Parathyroid adenoma (tissue), 2 donors: Measurements from ENCODE around the gene SYT2.

Experiments
- H2AFZ ChIP-seq: fragments of 300-600 bp; sonication (generic); one replicate; pipeline ENCODE4 v1.7.0; 2017; ENCODE audit warnings: antibody characterized with exemption, mild to moderate bottlenecking
- H3K27ac ChIP-seq: fragments of 300-600 bp; sonication (generic); one replicate; pipeline ENCODE4 v1.7.0; 2017
- H3K27me3 ChIP-seq: fragments of 300-600 bp; sonication (generic); one replicate; pipeline ENCODE4 v1.7.0; 2017; ENCODE audit warnings: low read length; ENCODE audit not compliant: control insufficient read depth, insufficient read depth
- H3K36me3 ChIP-seq: fragments of 300-600 bp; sonication (generic); one replicate; pipeline ENCODE4 v1.7.0; 2017; ENCODE audit warnings: low read length; ENCODE audit not compliant: control insufficient read depth, insufficient read depth
- H3K4me1 ChIP-seq: fragments of 300-600 bp; sonication (generic); one replicate; pipeline ENCODE4 v1.7.0; 2017; ENCODE audit warnings: control low read depth
- H3K4me2 ChIP-seq: fragments of 300-600 bp; sonication (generic); one replicate; pipeline ENCODE4 v1.7.0; 2017; ENCODE audit warnings: low read length
- H3K4me3 ChIP-seq: fragments of 300-600 bp; sonication (generic); one replicate; pipeline ENCODE4 v1.7.0; 2017; ENCODE audit warnings: low read depth, low read length
- H3K79me2 ChIP-seq: fragments of 300-600 bp; sonication (generic); one replicate; pipeline ENCODE4 v1.7.0; 2017; ENCODE audit warnings: control low read depth
- H3K9ac ChIP-seq: fragments of 300-600 bp; sonication (generic); one replicate; pipeline ENCODE4 v1.7.0; 2017; ENCODE audit warnings: mild to moderate bottlenecking
- H3K9me3 ChIP-seq: fragments of 300-600 bp; sonication (generic); one replicate; pipeline ENCODE4 v1.7.0; 2017; ENCODE audit warnings: low read length; ENCODE audit not compliant: control insufficient read depth
- TF ChIP-seq, protein P1 (sequence below): fragments of 300-600 bp; sonication (generic); IDR thresholded peaks from one replicate; pipeline ENCODE4 v1.7.0; 2017; ENCODE audit warnings: antibody characterized with exemption, mild to moderate bottlenecking
- donor health status: primary hyperparathyroidism.

Gene SYT2

DNA sequence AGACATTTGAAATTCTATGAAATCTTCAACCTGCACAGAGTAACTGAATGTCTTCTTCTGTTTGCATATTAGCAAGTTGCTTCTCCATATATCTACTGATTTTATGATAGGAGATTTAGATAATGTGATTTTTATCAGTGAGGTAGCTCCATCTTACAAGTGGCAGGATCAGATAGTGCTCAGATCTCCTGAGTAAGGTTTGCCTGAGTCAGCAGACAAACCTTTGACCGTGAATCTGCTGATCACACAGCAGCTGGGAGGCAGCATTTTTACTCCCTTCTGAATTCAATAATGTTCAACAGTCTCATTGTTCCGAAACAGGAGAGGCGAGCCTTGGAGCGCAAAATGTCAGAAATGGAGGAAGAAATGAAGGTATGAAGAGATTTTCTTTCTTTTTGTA lies 141.4 kb downstream of the SYT2 start:
- Histone ChIP-seq H3K4me2 (peak overlapping the region; percentile 34), H3K4me3 (peak overlapping the region; percentile 39), H3K9me3 (no peaks in the 10 kb centered on the region), H3K27ac (peak overlapping the region; percentile 94), H3K4me1 (peaks cover 39% of the 10 kb centered on the region), H3K79me2 (no peaks in the 10 kb centered on the region), H3K36me3 (no peaks in the 10 kb centered on the region), H3K9ac (no peak overlapping the region), H2AFZ (no peak overlapping the region), H3K27me3 (no peaks in the 10 kb centered on the region)
- TF ChIP-seq, protein P1, sequence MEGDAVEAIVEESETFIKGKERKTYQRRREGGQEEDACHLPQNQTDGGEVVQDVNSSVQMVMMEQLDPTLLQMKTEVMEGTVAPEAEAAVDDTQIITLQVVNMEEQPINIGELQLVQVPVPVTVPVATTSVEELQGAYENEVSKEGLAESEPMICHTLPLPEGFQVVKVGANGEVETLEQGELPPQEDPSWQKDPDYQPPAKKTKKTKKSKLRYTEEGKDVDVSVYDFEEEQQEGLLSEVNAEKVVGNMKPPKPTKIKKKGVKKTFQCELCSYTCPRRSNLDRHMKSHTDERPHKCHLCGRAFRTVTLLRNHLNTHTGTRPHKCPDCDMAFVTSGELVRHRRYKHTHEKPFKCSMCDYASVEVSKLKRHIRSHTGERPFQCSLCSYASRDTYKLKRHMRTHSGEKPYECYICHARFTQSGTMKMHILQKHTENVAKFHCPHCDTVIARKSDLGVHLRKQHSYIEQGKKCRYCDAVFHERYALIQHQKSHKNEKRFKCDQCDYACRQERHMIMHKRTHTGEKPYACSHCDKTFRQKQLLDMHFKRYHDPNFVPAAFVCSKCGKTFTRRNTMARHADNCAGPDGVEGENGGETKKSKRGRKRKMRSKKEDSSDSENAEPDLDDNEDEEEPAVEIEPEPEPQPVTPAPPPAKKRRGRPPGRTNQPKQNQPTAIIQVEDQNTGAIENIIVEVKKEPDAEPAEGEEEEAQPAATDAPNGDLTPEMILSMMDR: no peak

DNA sequence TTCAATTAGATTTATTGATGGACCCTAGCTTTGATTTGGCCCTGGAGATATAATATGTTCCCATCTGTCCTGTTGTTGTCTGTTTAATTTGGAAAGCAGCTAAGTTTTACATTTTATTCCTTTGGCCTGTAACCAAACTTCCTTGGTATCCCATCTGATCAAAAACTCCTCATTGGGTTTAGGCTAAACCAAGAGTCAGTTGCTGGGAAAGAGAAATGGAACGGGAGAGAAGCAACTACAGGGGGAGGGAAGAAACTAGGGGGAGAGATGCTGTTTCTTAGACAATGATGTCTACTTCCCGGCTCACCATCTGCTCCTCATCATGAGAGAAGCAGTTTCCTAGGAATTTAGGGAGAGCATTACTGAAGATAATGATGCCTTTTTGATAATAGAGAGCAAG lies 141.8 kb downstream of the SYT2 start:
- Histone ChIP-seq H3K36me3 (no peaks in the 10 kb centered on the region), H3K27ac (peak overlapping the region; percentile 94), H2AFZ (no peak overlapping the region), H3K4me3 (no peak overlapping the region), H3K4me2 (peak overlapping the region; percentile 34), H3K27me3 (no peaks in the 10 kb centered on the region), H3K4me1 (peaks cover 39% of the 10 kb centered on the region), H3K9me3 (no peaks in the 10 kb centered on the region), H3K9ac (no peak overlapping the region), H3K79me2 (no peaks in the 10 kb centered on the region)
- TF ChIP-seq, protein P1: no peak

DNA sequence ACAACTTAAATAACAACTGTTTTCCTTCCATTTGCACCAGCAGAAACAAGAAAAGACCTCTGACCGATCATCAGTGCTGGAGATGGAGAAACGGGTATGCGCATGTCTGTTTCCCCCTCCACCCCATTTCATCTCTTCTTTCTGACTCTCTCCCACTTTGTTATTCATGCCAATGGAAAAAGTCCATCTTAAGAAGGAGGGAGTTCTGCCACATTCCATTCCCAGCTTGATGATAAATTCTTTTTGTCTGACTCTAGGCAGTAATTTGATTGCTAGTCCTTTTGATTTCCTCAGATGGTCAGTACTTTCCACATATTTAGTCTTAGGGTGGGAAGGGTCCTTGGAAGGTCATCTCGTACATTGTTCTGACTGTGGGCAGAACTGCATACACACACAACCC lies 142.5 kb downstream of the SYT2 start:
- no peaks in the 10 kb centered on the region for H3K9me3 ChIP-seq
- H3K79me2 ChIP-seq: no peaks in the 10 kb centered on the region
- H2AFZ ChIP-seq: no peak overlapping the region
- peaks cover 39% of the 10 kb centered on the region for H3K4me1 ChIP-seq
- TF ChIP-seq, protein P1: no peak
- no peak overlapping the region for H3K9ac ChIP-seq
- H3K27ac ChIP-seq: peak overlapping the region; percentile 94
- no peaks in the 10 kb centered on the region for H3K36me3 ChIP-seq
- H3K27me3 ChIP-seq: no peaks in the 10 kb centered on the region
- H3K4me3 ChIP-seq: no peak overlapping the region
- H3K4me2 ChIP-seq: peak overlapping the region; percentile 34

DNA sequence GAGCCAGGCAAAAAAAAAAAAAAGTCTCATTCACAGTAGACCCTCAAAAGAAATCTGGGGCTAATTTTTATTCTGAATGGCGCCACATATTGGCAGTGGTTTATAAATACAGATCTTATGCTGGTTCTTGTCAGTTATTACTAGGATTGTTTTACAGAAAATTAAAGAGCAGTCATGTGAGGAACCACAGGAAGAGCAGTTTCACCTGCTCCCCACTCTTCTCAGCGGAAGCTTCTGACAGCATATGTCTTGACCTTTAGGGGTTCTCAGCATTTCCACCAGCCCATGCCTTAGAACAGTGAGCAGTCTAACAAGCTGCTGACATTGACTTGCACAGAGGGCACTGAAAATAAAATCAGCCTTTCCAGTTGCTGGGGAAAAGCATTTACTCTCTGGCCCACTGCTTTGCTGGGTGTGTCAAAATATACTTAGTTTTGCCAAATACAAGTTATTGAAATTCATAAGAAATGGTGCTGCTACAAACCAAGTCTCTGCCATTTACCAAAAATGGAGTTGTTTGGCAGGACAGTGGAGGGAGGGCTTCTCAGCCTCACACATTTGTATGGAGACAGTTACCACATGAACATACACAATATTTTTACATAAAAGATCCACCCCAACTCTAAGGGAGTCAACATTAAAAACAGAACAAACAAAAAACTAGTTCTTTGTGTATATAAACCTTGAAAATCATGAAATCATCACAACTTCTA lies 144.2 kb downstream of the SYT2 start:
- H3K4me3 ChIP-seq: no peak overlapping the region
- TF ChIP-seq, protein P1: no peak
- H3K9me3 ChIP-seq: no peaks in the 10 kb centered on the region
- H3K27me3 ChIP-seq: no peaks in the 10 kb centered on the region
- no peaks in the 10 kb centered on the region for H3K79me2 ChIP-seq
- H3K36me3 ChIP-seq: no peaks in the 10 kb centered on the region
- H3K9ac ChIP-seq: no peak overlapping the region
- no peak overlapping the region for H2AFZ ChIP-seq
- peaks cover 28% of the 10 kb centered on the region for H3K4me1 ChIP-seq
- no peak overlapping the region for H3K4me2 ChIP-seq
- peak overlapping the region; percentile 94 for H3K27ac ChIP-seq

DNA sequence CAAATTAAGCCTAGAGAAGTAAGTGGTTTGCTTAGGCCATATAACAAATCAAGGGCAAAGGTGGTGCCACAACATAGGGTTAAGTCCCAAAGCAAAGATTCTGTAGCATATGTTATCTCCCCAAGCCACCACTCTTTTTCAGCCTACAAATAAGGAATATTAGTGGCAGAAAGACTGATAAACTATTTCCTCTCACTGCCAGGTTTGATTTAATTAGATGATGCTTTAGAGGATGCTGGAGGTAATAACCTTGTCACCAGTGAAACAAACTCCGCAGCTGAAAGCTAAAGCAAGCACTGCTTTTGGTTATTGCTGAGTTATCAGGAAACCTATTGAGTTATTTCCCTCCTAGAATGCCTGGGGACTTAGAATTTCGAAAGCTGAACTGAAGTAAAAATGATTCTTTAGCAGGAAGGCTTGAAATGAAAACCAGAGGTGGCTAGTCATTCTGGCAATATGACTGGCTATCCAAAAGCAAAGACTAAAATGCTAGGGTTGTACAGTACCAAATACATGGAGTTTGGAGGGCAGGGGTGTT lies 145.2 kb downstream of the SYT2 start:
- no peaks in the 10 kb centered on the region for H3K9me3 ChIP-seq
- H3K36me3 ChIP-seq: no peaks in the 10 kb centered on the region
- H3K27ac ChIP-seq: peak overlapping the region; percentile 94
- H3K4me1 ChIP-seq: peaks cover 23% of the 10 kb centered on the region
- H3K79me2 ChIP-seq: no peaks in the 10 kb centered on the region
- no peak overlapping the region for H3K4me3 ChIP-seq
- H3K4me2 ChIP-seq: no peak overlapping the region
- TF ChIP-seq, protein P1: no peak
- no peak overlapping the region for H3K9ac ChIP-seq
- H2AFZ ChIP-seq: no peak overlapping the region
- H3K27me3 ChIP-seq: no peaks in the 10 kb centered on the region
